IPS DF 6.9 (cell line): Measurements from ENCODE around the gene GALNT4.

Experiments used
- DNase-seq: peaks from one replicate; pipeline ENCODE4 v3.0.0-alpha.2; 2013; ENCODE audit warnings: low read depth, low spot score
- H3K27ac ChIP-seq: one replicate; pipeline ENCODE4 v1.5.1; 2013; ENCODE audit warnings: low read length, control low read depth
- H3K27me3 ChIP-seq: 2 replicates; pipeline ENCODE4 v1.6.1; 2013; ENCODE audit warnings: mild to moderate bottlenecking, low read length; ENCODE audit not compliant: control insufficient read depth, insufficient read depth
- H3K36me3 ChIP-seq: 2 replicates; pipeline ENCODE4 v1.6.1; 2013; ENCODE audit warnings: low read length; ENCODE audit not compliant: control insufficient read depth, insufficient read depth
- H3K4me1 ChIP-seq: 2 replicates; pipeline ENCODE4 v1.6.1; 2013; ENCODE audit warnings: low read length; ENCODE audit not compliant: control insufficient read depth, insufficient read depth
- H3K4me3 ChIP-seq: 2 replicates; pipeline ENCODE4 v1.5.1; 2013; ENCODE audit warnings: mild to moderate bottlenecking, low read length
- H3K9me3 ChIP-seq: 2 replicates; pipeline ENCODE4 v1.6.1; 2013; ENCODE audit warnings: low read length, inconsistent platforms; ENCODE audit not compliant: control insufficient read depth, insufficient read depth
- WGBS: extraction: QIAGEN DNeasy Blood & Tissue Kit; methylation state at CpG from one replicate; pipeline ENCODE4 v1.1.7; 2013; ENCODE audit warnings: mixed read lengths, missing lambda C conversion rate; ENCODE audit not compliant: insufficient read length, insufficient coverage; 5-methylcytosine and 5-hydroxymethylcytosine counted together

The GALNT4 gene

DNA sequence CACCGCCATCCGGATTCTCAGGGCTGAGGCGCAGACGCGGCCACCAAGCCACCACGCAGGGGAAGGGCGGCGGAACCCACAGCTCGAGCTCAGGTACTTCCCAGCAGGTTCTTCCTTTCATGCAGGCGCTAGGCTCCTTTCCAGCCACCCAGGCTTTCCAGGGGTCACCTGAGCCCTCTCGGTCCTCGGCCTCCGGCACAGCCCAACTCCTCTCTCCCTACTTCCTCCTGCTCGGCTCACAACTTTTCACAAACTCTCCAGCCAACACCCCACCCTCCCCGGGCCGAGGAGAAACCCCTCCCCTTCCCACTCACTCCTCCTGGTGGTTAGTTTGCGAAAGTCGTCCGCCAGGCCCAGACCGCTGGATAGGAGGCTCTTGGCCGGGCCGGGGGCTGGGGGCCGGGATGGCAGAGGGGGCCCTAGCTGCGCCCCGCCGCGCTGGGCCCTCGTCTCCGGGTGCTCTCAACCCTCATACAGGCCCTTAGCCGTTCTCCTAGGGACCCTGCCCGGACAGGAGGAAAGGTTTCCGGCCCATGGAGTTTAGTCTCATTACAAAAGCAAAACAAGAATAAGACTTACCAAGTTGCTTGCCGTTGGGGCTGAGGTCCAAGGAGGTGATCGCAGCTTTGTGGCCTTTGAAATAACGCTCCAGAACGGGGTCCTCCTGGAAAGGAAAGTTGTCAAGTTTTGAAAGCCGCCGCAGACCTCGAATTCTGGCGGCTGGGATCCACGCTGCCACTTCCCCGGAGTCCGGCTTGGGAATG lies at the start of gene GALNT4:
Gene GALNT4, minus strand, starts transcription at position 256 of the 764 bp plus-strand sequence. Its CDS starts 247 bp downstream, at position 9.
- peak; percentile 70 for DNase-seq
- Histone ChIP-seq H3K4me3 (peak within 1 kb of the TSS; percentile 99), H3K36me3 (peaks cover 2% of the 10 kb centered on the region; the same call in 1 of the 2 replicates), H3K9me3 (no peaks in the 10 kb centered on the region), H3K27me3 (no peaks in the 10 kb centered on the region), H3K27ac (no peak within 1 kb of the TSS), H3K4me1 (no peaks in the 10 kb centered on the region; the same call in 1 of the 2 replicates)
- no CpG with 5 or more reads among the region's 43 CpGs for WGBS

DNA sequence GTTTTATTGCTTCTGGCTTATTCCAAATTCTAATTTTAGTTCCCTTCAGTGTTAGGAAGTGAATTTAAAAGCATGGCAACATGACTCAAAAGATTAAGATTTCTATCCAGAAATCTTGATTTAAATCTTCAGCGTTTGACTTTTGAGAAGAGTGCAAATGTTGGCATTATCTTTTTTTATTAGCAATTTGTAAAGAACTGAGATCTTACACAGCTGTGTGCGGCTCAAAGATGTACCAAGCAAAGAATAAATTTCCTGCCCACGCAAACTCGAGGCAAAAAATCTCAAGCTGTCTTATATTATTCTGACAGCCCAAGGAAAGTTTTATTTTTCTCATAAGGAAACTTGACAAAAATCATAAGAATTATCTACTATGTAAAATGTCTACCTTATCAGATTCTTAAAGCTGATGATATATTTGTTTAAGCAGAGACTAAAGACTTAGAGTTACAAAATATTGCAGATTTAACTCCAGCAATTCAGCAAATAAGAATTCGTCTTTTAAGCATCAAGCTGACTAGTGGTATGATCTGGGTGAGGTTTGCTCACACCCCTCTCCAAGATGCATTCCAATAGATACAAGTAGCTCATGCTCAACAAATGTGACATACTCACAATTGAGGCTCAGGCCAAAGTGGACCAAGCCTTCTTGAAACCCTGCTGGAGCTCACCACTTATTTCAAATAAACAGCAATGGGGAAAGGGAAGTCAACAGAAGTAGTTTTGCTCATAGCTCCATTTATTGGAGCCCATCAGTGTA lies 48.6 kb upstream of the GALNT4 start:
- no CpG with 5 or more reads among the region's 5 CpGs for WGBS

DNA sequence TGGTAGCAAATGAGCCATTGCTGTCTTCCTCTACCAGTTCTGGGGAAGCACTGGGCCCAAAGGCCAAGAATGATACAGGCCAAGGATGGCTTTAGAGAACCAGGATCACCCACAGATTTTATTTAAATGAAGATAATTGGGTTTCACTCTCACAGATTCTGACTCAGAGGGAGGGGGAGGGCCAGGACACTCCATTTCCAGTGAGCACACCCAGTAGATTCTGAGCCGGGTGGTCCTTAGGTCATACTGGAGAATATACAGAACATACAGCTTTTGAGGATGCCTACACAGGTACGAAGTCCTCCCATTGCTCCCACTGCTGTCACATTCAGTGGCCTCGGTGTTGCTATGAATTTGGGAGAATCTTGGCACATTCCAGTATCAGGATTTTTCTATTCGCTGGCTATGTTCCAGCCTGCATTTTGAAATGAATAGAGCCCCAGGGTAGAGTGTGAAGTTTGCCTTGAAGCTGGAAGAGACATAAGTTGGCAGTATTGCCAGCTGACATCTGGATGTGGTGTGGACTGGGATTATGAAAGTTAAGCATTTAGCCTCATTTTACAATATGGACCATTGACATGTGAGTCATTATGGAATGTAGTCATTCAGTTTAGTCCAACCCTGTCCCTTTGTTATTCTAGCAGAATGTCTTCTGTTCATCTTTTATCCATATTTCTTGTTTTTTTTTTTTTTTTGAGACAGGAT lies 47.0 kb upstream of the GALNT4 start:
- no peaks in the 10 kb centered on the region for H3K27me3 ChIP-seq
- no peak overlapping the region for H3K4me3 ChIP-seq
- no peak overlapping the region for H3K27ac ChIP-seq
- H3K36me3 ChIP-seq = no peaks in the 10 kb centered on the region
- peaks cover 2% of the 10 kb centered on the region for H3K4me1 ChIP-seq
- no CpG with 5 or more reads among the region's 4 CpGs for WGBS
- DNase-seq = no peak
- H3K9me3 ChIP-seq = no peaks in the 10 kb centered on the region

More for the DNA sequence above, 48.6 kb upstream of the GALNT4 start:
- H3K36me3 ChIP-seq = no peaks in the 10 kb centered on the region
- no peak overlapping the region for H3K27ac ChIP-seq
- H3K9me3 ChIP-seq = no peaks in the 10 kb centered on the region
- peaks cover 2% of the 10 kb centered on the region for H3K4me1 ChIP-seq
- no peaks in the 10 kb centered on the region for H3K27me3 ChIP-seq
- no peak overlapping the region for H3K4me3 ChIP-seq
- no peak for DNase-seq

DNA sequence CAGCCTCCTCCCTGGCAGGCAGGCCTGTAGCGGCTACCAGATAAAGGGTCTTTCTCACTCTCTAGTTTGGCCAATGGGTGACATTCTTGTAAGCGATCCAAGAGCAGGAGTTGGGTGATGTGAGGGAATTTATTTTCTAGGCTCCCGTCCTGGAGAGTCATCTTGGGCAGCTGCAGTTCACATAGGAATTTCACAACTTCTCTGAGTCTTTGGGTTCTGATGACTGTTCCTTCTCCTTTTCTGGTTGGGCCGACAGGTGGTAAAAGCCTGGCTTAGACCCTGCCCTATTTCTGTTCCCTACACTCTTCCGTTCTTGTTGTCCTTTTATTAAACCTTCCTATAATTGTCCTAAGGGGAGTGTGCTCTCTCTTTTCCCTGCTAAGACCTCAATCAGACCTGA lies 43.9 kb upstream of the GALNT4 start:
- no CpG with 5 or more reads among the region's 5 CpGs for WGBS
- H3K27me3 ChIP-seq = no peaks in the 10 kb centered on the region
- DNase-seq = no peak

DNA sequence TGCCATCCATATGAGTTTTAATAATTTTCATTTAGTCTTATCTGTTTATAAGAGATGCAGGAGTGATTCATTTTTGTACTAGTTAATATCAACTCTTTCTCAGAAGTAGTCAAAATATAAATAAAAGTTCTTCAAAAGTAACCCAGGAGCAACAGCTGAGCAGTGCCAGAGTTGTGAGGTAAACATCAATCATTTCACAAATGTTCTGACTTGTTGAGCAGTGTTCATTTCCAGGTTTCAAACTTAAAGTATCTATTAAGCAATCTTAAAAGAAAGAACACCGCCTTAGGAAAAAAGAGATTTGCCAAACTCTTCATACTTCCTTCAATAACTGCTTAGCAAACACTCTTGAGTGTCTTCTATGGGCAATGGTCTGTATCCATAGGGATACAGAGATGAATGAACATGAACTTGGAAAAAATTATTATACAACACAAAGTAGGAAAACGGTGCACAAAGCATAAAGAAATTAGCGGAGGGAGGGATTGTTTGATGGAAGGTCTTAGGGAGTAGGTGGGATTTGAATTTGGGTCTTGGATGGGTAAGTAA lies 43.2 kb upstream of the GALNT4 start:
- H3K4me3 ChIP-seq = no peak overlapping the region
- 100% methylated on average over 1 of the region's 3 CpGs for WGBS
- no peaks in the 10 kb centered on the region for H3K9me3 ChIP-seq
- no peaks in the 10 kb centered on the region for H3K36me3 ChIP-seq
- no peak overlapping the region for H3K27ac ChIP-seq
- H3K4me1 ChIP-seq = no peaks in the 10 kb centered on the region
- no peak for DNase-seq
- no peaks in the 10 kb centered on the region for H3K27me3 ChIP-seq

More for the DNA sequence above, 43.9 kb upstream of the GALNT4 start:
- H3K4me1 ChIP-seq = no peaks in the 10 kb centered on the region
- no peak overlapping the region for H3K27ac ChIP-seq
- H3K4me3 ChIP-seq = no peak overlapping the region
- no peaks in the 10 kb centered on the region for H3K36me3 ChIP-seq
- no peaks in the 10 kb centered on the region for H3K9me3 ChIP-seq

DNA sequence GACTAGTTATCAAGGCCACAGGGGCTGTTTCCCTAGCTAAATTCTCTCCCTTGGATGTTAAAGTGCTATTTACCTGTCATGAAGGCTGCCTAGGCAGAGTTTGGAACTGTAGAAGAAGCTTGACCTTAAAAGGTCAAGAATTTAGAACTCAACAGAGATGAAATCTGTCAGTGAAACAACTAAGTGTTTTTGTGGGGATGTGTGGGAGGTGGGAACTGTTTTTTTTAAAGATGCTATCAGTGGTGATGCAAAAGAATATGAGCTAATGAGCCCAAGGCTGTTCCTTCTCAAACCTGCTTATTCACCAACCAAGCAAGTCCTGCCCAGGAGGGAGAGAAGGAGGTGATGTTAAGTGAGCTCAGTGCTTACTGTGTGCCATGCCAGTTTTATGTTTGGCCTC lies 42.0 kb upstream of the GALNT4 start:
- no peak for DNase-seq
- no peaks in the 10 kb centered on the region for H3K9me3 ChIP-seq
- H3K4me1 ChIP-seq = no peaks in the 10 kb centered on the region
- no peak overlapping the region for H3K27ac ChIP-seq
- no peak overlapping the region for H3K4me3 ChIP-seq
- no peaks in the 10 kb centered on the region for H3K36me3 ChIP-seq
- no peaks in the 10 kb centered on the region for H3K27me3 ChIP-seq

DNA sequence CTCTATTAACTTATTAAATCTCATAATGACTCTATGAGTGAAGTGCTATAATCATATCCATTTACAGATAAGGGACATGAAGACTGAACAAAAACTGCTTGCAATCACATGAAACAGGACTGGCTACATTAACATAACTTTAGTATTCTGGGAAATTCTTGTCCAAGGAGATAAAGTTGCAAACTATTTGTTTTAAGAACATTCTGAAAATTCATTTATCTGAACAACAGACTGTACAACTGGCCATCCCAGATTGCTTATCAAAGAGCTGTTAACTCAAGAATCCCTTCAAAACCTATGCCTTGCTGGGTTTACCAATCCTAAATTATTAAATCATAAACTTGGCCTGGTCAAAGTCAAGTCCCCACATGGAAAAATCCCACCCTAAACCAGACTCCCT lies 40.4 kb upstream of the GALNT4 start:
- H3K27me3 ChIP-seq = no peaks in the 10 kb centered on the region
- no peak overlapping the region for H3K27ac ChIP-seq
- no peak for DNase-seq
- no peaks in the 10 kb centered on the region for H3K4me1 ChIP-seq
- no peaks in the 10 kb centered on the region for H3K36me3 ChIP-seq
- no peak overlapping the region for H3K4me3 ChIP-seq
- H3K9me3 ChIP-seq = no peaks in the 10 kb centered on the region

DNA sequence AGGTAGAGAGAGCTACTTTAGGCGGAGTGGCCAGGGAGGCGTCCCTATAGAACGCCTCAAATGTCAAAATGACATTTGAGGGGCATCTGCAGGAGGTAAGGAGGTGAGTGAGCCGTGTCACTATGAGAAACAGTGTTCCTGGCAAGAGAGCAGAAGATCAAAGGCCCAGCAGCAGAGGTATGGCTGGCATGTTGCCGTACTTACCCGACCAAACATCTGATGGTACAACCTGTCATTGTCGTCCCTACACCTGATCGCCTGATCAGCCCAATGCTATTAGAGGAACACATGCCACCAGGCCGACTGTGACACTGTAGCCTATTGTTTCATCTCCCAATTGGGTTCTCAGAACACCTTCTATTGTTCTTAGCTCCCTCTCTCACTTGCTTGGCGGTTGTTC lies 35.2 kb upstream of the GALNT4 start:
- WGBS = no CpG with 5 or more reads among the region's 10 CpGs
- no peak overlapping the region for H3K27ac ChIP-seq
- H3K4me3 ChIP-seq = no peak overlapping the region
- H3K27me3 ChIP-seq = no peaks in the 10 kb centered on the region
- no peaks in the 10 kb centered on the region for H3K4me1 ChIP-seq
- no peak for DNase-seq
- H3K9me3 ChIP-seq = no peaks in the 10 kb centered on the region
- no peaks in the 10 kb centered on the region for H3K36me3 ChIP-seq

DNA sequence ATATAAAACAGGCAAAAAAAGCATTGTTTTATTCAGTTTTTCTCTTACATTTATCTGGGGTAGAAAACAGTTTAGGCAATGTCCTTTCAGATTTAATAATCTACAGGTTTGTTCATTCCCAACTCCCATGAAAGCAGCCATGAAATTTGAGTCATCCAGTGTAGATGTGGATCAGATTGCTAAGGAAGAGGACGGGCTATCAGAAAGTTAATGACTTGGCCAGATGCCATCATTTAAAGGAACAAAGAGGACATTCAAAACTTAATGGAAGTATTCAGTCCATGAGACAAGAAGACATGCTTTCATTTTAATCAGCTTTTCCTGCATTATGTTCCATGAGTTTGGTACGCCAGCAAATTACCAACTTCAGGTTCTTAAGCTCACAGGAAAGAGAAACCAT lies 32.4 kb upstream of the GALNT4 start:
- Histone ChIP-seq H3K36me3 (no peaks in the 10 kb centered on the region), H3K27ac (no peak overlapping the region), H3K9me3 (no peaks in the 10 kb centered on the region), H3K27me3 (no peaks in the 10 kb centered on the region), H3K4me1 (no peaks in the 10 kb centered on the region), H3K4me3 (no peak overlapping the region)
- no CpG with 5 or more reads among the region's 2 CpGs for WGBS
- DNase-seq = no peak

DNA sequence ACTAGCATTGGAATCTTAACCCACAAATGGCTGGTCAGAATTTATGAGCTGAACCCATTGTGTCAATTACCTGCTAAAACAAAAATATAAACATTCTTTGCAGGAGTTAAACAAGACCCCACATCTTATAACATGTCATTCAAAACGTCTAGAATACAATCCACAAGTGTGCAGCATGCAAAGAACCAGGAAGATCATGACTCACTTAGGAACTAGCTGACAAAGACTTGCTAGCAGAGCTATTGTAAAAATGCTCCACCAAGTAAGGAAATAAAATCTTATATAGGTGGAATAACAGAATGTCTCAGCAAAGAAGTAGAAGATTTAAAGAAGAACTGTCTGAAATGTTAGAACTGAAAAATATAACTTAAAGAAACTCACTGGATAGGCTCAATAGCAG lies 27.8 kb upstream of the GALNT4 start:
- no CpG with 5 or more reads among the region's 1 CpG for WGBS
- no peaks in the 10 kb centered on the region for H3K27me3 ChIP-seq
- no peak for DNase-seq
- H3K4me1 ChIP-seq = no peaks in the 10 kb centered on the region
- H3K9me3 ChIP-seq = no peaks in the 10 kb centered on the region
- H3K27ac ChIP-seq = no peak overlapping the region
- H3K36me3 ChIP-seq = no peaks in the 10 kb centered on the region
- H3K4me3 ChIP-seq = no peak overlapping the region
